ENCODE data around the gene SNX25. TPM values are rescaled to one million over a fixed set of nuclear protein-coding genes. Genes with fewer than 3 reads are reported as not detected.

SNX25 gene
- total RNA-seq, 1 experiment from 2014 or later: 3.5 TPM

- Histone ChIP-seq H3K4me3 (ENCODE audit: low read depth, low read length, poor library complexity, severe bottlenecking) (no peak overlapping the region), H3K9me3 (ENCODE audit: low read depth, low read length, poor library complexity, severe bottlenecking) (no peaks in the 10 kb centered on the region), H3K27me3 (replicated peaks; ENCODE audit: insufficient read depth, low read depth, low read length, poor library complexity) (no peaks in the 10 kb centered on the region), H3K36me3 (ENCODE audit: insufficient read depth, low read length, poor library complexity, severe bottlenecking) (no peaks in the 10 kb centered on the region), H3K4me1 (ENCODE audit: insufficient read depth, low read length, poor library complexity, severe bottlenecking) (no peaks in the 10 kb centered on the region), H3K27ac (ENCODE audit: low read depth, low read length, poor library complexity, severe bottlenecking) (no peak overlapping the region)
- TF ChIP-seq EZH2 (IDR thresholded peaks at IDR 0.05; ENCODE audit: borderline replicate concordance, low read depth, low read length, poor library complexity, severe bottlenecking) (no peak), CTCF (conservative IDR thresholded peaks at IDR 0.05; ENCODE audit: low read depth, low read length) (no peak)
- no TSS peak for BruUV-seq (replicated peaks)
- CTCF ChIA-PET: interaction anchor here (0.6 kb wide), 1 partner anchor 240 kb away, joined by 4 read pairs; no protein-coding TSS in a partner anchor
- POLR2A ChIA-PET (ENCODE audit: low non-redundant PET): interaction anchor here (0.6 kb wide), 1 partner anchor 757 kb away, joined by 5 read pairs; no protein-coding TSS in a partner anchor
- DNase-seq (ENCODE audit: low spot score): no peak
- intact Hi-C loops (cut with micrococcal nuclease; ENCODE audit: unreplicated experiment): no loop called here
These were observed 148.5 kb downstream of the SNX25 start for GRCh38 chr4:185357733-185358440.

GRCh38 chr4:185358514-185358913, 149.1 kb downstream of the SNX25 start:
- no TSS peak for BruUV-seq (replicated peaks)
- Histone ChIP-seq H3K9me3 (ENCODE audit: low read depth, low read length, poor library complexity, severe bottlenecking) (no peaks in the 10 kb centered on the region), H3K36me3 (ENCODE audit: insufficient read depth, low read length, poor library complexity, severe bottlenecking) (no peaks in the 10 kb centered on the region), H3K4me3 (ENCODE audit: low read depth, low read length, poor library complexity, severe bottlenecking) (no peak overlapping the region), H3K4me1 (ENCODE audit: insufficient read depth, low read length, poor library complexity, severe bottlenecking) (no peaks in the 10 kb centered on the region), H3K27me3 (replicated peaks; ENCODE audit: insufficient read depth, low read depth, low read length, poor library complexity) (no peaks in the 10 kb centered on the region), H3K27ac (ENCODE audit: low read depth, low read length, poor library complexity, severe bottlenecking) (no peak overlapping the region)
- intact Hi-C loops (cut with micrococcal nuclease; ENCODE audit: unreplicated experiment): no loop called here
- no peak for TF ChIP-seq EZH2 (IDR thresholded peaks at IDR 0.05; ENCODE audit: borderline replicate concordance, low read depth, low read length, poor library complexity, severe bottlenecking)
- no peak for TF ChIP-seq CTCF (conservative IDR thresholded peaks at IDR 0.05; ENCODE audit: low read depth, low read length)
- CTCF ChIA-PET: no interaction called here
- POLR2A ChIA-PET (ENCODE audit: low non-redundant PET): no interaction called here
- DNase-seq (ENCODE audit: low spot score): no peak

- no peaks in the 10 kb centered on the region for H3K9me3 ChIP-seq (ENCODE audit: low read depth, low read length, poor library complexity, severe bottlenecking)
- no peak for DNase-seq (ENCODE audit: low spot score)
- H3K4me1 ChIP-seq (ENCODE audit: insufficient read depth, low read length, poor library complexity, severe bottlenecking): no peaks in the 10 kb centered on the region
- no peaks in the 10 kb centered on the region for H3K27me3 ChIP-seq (replicated peaks; ENCODE audit: insufficient read depth, low read depth, low read length, poor library complexity)
- no peak overlapping the region for H3K4me3 ChIP-seq (ENCODE audit: low read depth, low read length, poor library complexity, severe bottlenecking)
- no peaks in the 10 kb centered on the region for H3K36me3 ChIP-seq (ENCODE audit: insufficient read depth, low read length, poor library complexity, severe bottlenecking)
- TF ChIP-seq CTCF (conservative IDR thresholded peaks at IDR 0.05; ENCODE audit: low read depth, low read length): no peak
- no TSS peak for BruUV-seq (replicated peaks)
- H3K27ac ChIP-seq (ENCODE audit: low read depth, low read length, poor library complexity, severe bottlenecking): no peak overlapping the region
- CTCF ChIA-PET: no interaction called here
- POLR2A ChIA-PET (ENCODE audit: low non-redundant PET): no interaction called here
- intact Hi-C loops (cut with micrococcal nuclease; ENCODE audit: unreplicated experiment): no loop called here
These were observed 149.6 kb downstream of the SNX25 start for GRCh38 chr4:185358959-185359358.

Measured in A673 (cell line).